ENCODE data around the gene ANAPC4.

DNA sequence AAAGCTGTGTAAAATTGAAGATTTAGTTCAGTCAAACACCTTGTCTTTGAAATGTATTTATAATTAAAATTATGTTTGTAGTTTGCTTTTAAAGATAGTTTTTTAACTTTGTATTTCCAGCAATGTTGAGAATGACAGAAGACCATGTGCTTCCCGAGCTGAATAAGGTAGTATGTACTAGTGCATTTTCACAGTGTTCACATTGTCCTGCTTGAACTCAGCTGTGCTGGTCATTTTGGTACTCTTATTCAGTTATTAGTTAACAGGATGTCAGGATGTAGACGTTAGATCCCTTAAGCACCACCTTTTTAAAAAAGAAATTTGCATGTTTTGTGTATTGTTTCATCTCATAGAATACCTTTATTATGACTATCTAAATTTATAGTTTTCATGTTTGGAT is 28.4 kb downstream of the ANAPC4 start:
- TF ChIP-seq ZNF384 (IDR thresholded peaks at IDR 0.05) (no peak), FOXK2 (IDR thresholded peaks at IDR 0.05) (no peak), BHLHE40 (IDR thresholded peaks at IDR 0.05; ENCODE audit: borderline replicate concordance) (no peak), FOXA1 (IDR thresholded peaks at IDR 0.05) (no peak), HDGF (IDR thresholded peaks at IDR 0.05; ENCODE audit: borderline replicate concordance) (no peak), SP1 (IDR thresholded peaks at IDR 0.05) (no peak), TARDBP (IDR thresholded peaks at IDR 0.05) (no peak), NFRKB (IDR thresholded peaks at IDR 0.05) (no peak), SUZ12 (IDR thresholded peaks at IDR 0.05) (no peak), LEF1 (IDR thresholded peaks at IDR 0.05; ENCODE audit: borderline replicate concordance) (no peak), ARNT (IDR thresholded peaks at IDR 0.05) (no peak), FOXM1 (IDR thresholded peaks at IDR 0.05; ENCODE audit: borderline replicate concordance) (no peak), PKNOX1 (IDR thresholded peaks at IDR 0.05) (no peak)

Measured in HEK293T (cell line).